HG02943 (cell line): ENCODE measurements around the gene TECPR1.

Source experiments
- ATAC-seq: cut with Tn5 transposase; IDR thresholded peaks from one replicate; pipeline ENCODE4 v1.9.1; 2021; ENCODE audit warnings: mild to moderate bottlenecking, low read depth, moderate library complexity; ENCODE audit not compliant: unreplicated experiment

TECPR1 gene

DNA sequence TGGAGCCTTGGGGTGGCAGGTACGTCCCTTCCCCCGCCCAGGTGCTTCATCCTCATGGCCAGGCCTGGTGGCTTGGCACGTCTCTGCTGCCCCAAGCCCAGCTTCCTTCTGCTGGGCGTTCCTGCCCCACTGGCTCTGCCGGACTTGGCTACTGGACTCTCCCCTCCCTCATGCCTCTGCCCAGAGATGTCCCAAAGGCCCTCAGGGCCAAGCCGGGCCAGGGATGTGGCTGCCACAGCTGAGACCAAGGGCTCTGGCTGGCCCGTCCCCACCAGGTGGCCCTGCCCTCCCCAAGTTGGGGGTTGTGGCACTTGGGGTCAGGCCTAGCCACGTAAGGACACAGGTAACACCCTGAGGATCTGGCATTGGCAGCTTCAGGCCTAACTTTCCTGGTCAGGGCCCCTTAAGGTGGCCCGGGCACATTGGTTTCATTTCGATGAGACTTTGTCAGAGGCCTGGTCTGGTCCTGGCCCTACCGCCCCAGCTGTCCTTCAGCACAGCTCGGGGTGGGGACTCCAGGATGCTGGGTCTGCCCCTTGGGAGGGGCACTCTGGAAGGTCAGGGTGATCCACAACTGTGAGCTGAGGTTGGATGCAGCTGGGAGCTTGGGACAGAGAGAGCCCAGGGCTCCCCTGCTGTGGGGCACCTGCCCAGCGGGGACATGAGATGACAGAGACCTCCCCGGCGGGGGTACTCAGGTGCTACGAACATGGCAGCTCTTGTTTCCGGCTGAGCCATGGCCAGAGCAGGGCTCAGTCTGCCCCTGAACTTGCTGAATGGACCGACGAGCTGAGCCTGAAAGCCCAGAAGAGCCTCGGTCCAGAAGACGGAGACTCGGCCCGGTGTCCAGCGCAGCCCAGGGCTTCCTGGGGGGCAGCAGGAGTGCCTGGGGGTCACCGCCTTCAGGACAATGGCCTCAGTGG is 37.9 kb downstream of the TECPR1 start:
- ATAC-seq = no peak

DNA sequence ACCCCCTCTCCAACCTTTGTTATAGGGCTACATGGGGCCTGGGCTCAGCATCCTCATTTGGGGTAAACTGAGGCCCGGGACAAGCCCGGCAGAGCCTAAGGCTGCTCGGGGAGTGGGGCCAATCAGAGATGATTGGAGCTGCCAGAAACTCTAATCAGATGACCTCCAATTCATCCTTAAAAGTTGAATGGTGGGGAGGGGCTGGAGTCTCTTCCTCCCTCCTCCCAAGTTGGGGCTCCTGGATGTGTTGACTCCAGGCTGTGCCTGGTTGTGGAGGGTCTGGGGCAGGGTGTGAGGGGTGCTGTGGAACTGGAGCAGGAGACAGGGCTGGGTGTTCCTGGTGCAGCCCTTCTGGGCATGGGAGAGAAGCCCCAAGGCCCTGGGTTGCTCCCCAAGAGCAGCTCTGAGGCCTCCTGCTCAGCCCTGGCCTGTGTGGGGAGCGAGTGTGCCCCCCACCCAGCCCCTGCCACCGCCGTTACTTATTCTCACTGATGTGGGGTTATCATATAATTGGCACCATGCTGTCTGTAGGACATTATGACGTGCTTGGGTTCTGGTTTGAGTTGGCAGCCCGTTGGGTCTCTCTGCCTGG is 38.6 kb downstream of the TECPR1 start:
- ATAC-seq = no peak

DNA sequence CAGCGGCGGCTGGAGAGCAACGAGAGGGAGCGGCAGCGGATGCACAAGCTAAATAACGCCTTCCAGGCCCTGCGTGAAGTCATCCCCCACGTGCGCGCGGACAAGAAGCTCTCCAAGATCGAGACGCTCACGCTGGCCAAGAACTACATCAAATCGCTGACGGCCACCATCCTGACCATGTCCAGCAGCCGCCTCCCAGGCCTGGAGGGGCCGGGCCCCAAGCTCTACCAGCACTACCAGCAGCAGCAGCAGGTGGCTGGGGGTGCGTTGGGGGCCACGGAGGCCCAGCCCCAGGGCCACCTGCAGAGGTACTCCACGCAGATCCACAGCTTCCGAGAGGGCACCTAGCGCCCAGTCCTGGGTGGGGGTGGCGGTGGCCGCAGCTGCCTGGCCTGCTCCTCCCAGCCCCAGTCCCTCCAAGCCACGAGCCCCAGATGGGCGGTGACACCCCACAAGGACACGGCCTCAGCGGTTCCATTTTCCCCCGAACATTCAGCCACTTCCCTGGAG is 39.4 kb downstream of the TECPR1 start:
- ATAC-seq = no peak

DNA sequence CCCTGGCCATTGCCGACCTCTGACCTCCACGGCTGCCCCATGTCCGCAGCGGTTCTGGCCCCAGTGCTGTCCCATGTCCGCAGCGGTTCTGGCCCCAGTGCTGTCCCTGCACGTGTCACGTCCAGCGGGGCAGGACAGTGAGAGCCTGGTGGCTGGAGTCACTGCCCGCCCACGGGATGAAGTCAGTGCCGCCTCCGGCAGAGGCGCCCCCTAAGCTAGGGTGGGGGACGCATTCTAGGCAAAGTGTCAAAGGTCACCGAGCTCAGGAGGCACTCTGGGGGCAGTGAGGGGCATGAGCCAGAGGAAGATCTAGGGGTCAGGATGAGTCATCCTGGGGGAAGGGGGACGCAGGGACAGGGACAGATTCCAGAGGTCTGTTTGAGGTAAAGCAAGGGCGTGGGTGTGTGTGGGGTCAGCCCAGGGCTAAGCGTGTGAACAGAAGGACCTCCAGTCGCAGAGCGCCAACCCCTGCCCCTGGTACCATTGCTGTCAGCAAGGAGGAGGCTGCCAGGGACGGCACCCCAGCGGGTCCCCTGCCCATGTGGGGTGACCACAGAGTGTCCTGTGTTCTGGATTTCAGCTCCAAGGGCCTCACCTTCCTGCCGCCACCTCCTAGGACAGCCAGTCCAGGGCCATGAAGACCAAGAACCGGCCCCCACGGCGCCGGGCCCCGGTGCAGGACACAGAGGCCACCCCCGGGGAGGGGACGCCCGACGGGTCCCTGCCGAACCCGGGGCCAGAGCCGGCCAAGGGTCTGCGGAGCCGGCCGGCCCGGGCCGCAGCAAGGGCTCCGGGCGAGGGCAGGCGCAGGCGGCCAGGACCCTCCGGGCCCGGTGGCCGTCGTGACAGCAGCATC is 40.1 kb downstream of the TECPR1 start:
- ATAC-seq = no peak

DNA sequence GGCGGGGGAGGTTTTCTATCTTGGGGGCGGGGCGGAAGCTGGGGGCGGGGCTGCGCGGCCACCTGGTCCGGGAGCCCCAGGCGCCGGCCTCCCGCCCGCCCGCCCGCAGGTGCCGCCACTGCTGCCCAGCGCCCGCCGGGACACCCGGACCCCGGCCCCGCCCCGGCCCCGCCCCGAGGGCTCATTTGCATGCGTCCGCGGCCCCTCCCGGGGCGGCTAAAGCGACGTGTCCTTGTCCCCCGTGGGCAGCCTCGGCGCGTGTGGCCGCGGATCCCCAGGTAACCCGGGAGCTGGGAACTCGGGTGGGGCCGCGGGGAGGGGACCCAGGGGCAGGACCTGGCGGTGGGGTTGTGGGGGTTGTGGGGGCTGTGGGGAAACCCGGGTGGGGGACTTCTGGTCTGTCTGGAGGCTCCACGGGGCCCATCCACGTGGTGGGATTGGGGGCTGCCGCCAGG is 40.8 kb downstream of the TECPR1 start, which contains the start of gene BHLHA15:
TSS of gene BHLHA15 (plus strand) at position 219 of the 455 bp plus-strand sequence. CDS start 871 bp downstream, outside the sequence.
- no peak for ATAC-seq

DNA sequence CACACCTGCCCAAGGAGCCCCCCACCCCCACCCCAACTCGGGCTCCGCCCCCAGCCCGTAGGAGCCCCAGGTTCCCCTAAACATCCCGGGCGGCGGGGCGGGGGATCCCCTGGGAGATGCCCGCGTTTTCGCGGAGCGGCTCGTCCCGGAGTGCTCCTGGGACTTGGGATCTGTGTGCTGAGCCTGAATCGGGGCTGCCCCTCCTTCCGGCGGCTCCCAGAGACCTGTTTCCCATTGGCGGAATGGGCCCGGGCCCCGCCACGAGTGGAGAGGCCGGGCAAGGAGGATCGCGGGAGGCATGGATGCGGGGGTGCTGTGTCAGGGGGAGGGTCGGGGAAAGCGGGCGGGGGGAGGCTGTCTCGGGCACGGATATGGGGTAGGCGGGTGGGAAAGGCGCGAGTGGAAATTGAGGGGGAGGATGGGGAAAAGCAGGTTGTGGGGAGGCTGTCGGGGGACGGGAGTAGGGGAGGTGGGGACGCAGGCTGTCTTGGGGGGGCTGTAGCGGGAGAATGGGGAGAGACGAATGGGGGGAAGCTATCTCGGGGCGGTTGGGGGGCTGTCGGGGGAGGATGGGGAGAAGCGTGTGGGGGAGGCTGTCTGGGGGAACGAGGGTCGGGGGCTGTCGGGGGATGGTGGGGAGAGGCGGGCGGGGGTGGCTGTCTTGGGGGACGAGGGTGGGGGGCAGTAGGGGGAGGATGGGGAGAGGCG is 41.4 kb downstream of the TECPR1 start:
- no peak for ATAC-seq

DNA sequence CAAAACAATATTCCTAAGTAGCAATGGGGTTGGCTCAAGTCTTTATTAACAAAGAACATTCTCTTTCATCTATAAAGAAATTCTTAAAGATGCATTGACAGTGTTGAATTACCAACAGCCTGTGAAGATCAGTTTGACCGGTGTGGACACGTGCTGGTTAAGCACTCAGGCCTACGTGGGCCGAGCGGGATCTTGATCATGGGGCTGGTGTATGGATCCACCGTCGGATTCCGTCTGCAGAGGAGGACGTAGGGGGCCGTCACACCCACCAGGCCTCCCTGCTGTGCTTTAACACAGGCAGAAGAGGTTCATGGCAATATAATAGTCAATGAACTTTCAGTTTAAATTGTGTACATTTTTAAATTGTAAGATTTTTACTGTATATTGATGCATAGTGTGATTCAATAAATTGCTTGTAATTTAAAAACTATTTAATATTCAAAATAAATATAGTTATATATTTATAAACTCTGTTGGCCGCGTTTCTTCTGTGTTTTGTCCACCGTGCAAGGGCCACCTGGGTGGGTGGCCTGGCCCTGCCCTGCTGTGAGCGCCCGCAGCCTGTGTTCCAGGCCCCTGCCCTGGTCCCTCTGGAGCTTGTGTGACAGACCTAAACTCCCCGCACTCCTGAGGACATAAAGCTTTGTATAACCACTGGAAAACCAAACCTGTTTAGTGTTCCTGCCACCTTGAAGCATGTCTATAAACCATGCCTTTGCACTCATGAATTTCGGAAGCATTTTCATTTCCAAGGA is 42.7 kb downstream of the TECPR1 start:
- ATAC-seq = no peak

DNA sequence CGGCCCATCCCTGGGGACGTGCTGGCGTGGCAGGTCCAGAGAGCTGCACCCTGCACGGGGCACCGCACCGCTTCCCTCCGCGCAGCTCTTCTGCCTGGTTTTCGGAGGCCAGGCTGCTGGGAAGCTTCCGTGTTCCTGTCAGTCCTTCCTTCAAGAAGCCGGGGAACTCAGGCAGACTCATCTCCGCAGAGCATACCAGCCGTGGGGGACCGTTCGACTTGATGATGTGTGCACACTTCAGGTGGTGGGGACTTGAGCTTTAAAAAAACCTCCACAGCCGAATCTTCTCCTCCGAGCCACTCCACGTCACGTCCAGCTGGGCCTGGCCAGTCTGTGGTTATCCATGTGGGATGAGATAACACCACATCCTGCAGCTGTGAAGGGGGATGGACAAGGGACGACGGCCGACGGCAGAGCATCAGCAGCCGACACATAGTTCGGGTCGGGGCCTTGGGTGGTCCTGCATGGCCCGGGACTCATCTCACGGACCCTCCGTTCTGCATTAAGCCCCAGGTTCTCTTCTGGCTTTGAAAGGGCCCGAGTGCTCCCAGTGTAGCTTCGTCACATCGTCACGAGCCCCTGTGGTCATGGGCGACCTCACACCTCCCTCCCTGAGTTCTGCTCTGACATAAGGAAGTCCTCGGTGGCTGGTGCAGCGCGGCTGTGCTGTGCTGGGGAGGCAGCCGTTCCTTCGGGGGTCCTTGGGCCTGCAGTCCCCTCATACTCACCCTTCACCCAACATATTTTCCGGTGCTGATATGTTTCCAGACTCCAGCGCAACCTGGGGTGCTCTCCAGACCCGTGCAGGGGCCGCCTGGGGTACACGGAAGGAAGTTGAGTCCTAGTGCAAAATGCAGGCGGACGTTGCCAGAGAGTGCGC is 45.3 kb downstream of the TECPR1 start:
- ATAC-seq = no peak

DNA sequence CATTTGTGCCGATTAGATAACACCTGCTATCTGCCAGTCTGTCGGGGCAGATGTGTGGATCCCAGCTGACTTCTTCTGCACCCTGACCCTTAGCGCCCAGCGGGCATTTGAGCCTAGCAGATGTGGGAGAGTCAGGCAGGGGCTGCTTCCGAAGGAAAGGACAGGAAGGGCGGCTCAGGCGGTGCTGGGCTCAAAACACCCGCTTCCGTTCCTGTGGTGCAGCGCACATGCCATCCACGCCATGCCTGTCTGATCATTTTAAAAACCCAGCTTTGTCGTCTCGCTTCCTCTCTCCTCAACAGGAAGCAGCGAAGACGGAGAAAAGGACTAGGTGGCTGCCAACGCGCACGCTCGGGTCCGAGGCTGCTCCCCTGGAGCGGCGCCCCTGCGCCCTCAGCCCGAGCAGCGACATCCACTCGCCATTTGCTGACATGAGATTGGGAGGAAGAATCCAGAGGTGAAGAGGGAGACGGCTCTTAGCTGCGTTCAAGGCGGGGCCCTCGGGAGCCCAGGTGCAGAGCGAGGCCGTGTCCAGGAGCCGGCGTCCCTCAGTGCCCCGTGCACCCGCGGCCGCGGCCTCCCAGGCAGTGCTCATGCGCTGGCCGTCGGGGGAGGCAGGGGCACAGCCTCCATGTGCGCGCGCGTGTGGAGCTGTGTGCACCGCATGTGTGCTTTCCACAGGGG is 46.7 kb downstream of the TECPR1 start:
- no peak for ATAC-seq

DNA sequence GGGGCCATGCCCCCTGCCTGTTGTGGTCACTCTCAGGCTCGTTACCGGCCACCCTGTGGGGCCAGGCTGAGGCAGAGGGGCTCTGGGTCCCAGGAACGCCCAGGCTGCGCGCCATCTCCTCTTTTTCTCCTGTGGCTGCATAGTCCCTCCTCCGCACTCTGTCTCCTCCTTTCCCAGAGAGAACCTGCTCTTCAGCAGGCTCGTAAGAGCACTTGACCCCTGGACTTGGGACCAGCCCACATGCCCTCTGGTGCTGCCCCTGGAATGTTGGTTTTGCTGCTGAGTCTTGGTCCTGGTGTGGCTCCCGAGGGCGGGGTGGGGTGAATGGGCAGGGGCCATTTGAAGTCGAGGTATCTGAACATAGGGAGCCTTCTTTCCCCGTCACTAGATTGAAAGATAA is 47.4 kb downstream of the TECPR1 start:
- no peak for ATAC-seq

DNA sequence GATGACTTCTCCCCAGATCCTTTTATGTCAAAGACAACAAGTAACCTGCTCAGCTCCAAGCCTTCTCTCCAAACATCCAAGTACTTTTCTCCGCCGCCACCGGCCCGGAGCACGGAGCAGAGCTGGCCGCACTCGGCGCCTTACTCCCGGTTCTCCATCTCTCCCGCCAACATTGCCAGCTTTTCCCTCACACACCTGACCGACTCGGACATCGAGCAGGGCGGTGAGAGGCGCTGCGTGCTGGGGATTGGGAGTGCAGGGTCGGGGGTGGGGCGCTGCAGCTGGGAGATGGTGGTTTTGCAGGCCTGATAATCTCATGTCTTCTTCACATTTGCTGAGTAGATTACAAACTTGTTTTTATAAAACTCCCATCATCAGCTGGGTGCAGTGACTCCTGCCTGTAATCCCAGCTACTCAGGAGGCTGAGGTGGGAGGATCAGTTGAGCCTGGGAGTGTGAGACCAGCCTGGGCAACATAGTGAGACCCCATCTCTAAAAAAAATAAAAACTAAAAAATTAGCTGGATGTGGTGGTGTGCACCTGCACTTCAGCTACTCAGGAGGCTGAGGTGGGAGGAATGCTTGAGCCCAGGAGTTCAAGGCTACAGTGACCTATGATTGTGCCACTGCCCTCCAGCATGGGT is 47.9 kb downstream of the TECPR1 start:
- no peak for ATAC-seq

DNA sequence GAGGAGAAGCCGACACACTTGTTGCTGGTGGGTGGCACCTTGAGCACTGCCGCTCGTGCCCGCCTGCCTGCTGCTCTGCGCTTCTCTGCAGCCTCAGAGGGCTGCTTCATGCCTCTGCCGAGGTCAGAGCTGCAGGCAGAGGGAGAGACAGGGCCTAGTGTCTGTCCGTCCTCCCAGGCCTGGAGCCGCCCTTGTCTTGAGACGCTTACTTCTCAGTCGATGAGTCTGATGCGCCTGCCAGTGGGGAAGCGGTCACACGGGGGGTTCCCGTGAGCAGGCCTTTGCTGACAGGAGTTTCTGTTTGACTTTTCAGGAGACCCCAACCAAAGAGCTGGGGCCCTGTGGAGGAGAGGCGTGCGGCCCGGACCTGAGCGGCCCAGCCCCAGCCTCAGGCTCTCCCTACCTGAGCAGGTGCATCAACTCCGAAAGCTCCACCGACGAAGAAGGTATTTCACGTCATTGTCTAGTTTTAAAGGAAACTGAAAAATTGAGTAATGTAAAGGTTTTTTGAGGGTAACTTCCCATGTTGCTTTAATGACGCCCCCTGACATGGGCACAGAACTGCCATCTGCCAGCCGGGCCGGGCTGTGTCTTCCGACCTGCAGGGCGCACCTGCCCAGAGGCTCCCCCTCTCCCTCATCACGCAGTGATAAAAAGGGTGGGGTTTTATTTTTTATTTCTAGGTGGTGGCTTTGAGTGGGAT is 48.6 kb downstream of the TECPR1 start:
- ATAC-seq = no peak

DNA sequence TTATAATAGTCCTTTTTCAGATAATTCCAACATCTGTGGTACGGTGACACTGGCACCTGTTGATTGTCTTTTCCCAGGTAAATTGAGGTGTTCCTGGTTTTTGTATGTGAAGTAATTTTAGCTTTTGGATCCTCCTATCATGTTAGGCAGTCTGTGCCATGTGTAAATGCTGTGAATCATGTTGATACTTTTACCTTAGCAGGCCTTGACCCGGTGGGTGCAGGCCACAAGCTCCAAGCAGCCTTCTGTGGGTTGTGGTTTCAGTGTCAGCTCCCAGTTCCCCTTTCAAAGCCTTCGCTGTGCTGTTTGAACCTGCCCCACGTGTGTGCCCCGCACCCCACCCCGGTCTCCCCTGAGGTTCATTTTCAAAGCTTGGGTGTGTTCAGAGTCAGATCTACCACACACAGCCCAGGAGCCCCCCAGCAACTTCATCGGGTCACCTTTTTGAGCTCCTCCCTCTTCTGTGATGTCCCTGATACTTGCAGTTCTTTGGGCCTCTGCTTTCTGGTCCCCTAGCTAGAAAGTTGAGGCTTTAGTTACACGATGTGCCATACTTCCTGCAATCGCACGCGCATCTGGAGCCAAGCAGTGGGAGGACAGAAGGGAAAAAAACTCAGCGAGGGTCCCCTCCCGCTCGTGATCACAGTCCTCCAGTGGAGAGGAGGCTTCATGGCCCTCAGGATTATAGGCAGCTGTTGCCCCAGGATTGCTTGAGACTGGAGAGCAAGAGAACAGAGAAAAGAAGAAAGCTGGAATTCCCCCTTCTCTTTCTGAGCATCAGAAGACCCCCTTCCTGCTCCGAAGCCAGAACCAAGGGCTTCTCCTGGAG is 49.5 kb downstream of the TECPR1 start:
- ATAC-seq = peak; percentile 93

DNA sequence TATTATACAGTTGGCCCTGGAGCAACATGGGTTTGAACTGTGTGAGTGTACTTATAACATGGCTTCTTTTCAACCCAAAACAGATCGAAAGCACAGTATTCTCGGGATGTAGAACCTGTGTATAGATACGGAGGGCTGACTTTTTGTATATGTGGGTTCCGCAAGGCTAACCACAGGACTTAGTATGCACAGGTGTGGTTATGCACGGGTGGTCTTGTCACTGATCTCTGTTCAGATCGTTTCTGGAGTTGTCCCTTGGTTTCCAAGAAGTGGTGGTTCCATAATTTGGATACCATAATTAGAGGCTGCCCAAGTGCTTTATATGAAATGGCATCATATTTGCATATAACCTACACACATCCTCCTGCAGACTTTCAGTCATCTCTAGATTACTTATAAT is 51.7 kb downstream of the TECPR1 start:
- no peak for ATAC-seq

DNA sequence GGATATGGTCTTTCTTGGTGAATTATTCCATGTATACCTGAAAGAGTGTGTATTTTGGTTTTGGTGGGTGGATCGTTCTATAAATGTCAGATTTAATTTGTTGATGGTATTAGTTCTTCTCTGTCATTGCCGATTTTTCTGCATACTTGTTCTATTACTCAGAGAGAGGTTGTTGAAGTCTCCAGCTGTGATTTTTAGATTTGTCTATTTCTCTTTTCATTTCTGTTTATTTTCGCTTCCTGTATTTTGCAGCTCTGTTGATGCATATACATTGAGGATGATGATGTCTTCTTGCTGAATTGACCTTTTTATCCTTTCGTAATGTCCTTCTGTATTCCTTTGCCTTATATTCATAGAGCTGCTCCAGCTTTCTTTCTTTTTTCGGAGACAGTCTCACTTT is 52.9 kb downstream of the TECPR1 start:
- ATAC-seq = no peak
